Left lung (tissue), 10 donors: Measurements from ENCODE around the gene ACAP2. TPM values are rescaled to one million over a fixed set of nuclear protein-coding genes. Genes with fewer than 3 reads are reported as not detected.
"Not testable (repeated sequence)": the region's sequence is repeated elsewhere in the genome, so short reads cannot be mapped to it uniquely, and the experiment has no call there.

ENCODE experiments used
- ATAC-seq: fragments of 200-7000 bp; cut with Tn5 transposase; one replicate; pipeline ENCODE4 v1.9.1; 2020; ENCODE audit warnings: moderate library complexity
- DNase-seq, 4 donors: peaks; one replicate each; pipeline ENCODE4 v3.0.0-alpha.2; 2013 to 2020
- H3K27ac ChIP-seq, 2 donors: fragments of 200-600 bp; sonication (generic) in 1 of 2; one replicate each; pipeline versions ENCODE4 v1.5.0 to v1.8.0; 2020 to 2021
- H3K27me3 ChIP-seq, 2 donors: fragments of 200-600 bp; sonication (generic) in 1 of 2; one replicate each; pipeline versions ENCODE4 v1.5.0 to v1.8.0; 2020 to 2021
- H3K36me3 ChIP-seq, 2 donors: fragments of 200-600 bp; sonication (generic) in 1 of 2; one replicate each; pipeline versions ENCODE4 v1.5.0 to v1.8.0; 2020 to 2021
- H3K4me1 ChIP-seq, 2 donors: fragments of 200-600 bp; one replicate each; pipeline ENCODE4 v1.8.0; 2021
- H3K4me3 ChIP-seq, 2 donors: fragments of 200-600 bp; sonication (generic) in 1 of 2; one replicate each; pipeline versions ENCODE4 v1.5.0 to v1.8.0; 2020 to 2021; ENCODE audit warnings: mild to moderate bottlenecking in 1 of 2
- H3K9me3 ChIP-seq, 2 donors: fragments of 200-600 bp; sonication (generic) in 1 of 2; one replicate each; pipeline versions ENCODE4 v1.5.0 to v1.8.0; 2020 to 2021
- intact Hi-C, 2 donors: fragments of 100-400 bp; cut with DNase I; formaldehyde crosslinking; loops; one replicate each; pipeline versions ENCODE4 v1.11.2 to v1.14.2; 2022
- polyA plus RNA-seq, 6 donors: library from polyadenylated mRNA; unstranded; fragments of 120-200 nt; gene quantifications; one replicate each; pipeline ENCODE4 v1.2.1, GENCODE V29; 2013; ENCODE audit not compliant: insufficient read length in 6 of 6
- total RNA-seq, 2 donors: library from RNA; stranded (reverse); fragmentation: NEBNext Ultra II Directional; extraction: Animal tissue kit (Norgen Biotek cat#: 25700); gene quantifications; one replicate each; pipeline ENCODE4 v1.2.1, GENCODE V29; 2021
- TF ChIP-seq, protein P1 (sequence below), 2 donors: fragments of 200-600 bp; sonication (generic) in 1 of 2; IDR thresholded peaks; one replicate each; pipeline versions ENCODE4 v1.5.0 to v1.8.0; 2021; ENCODE audit warnings: antibody characterized with exemption in 2 of 2
- donor health status: DM: no; HTN: yes; CAD: no.
- donor health status: DM: no; HTN: no; CAD: no.

The ACAP2 gene
- total and polyA plus RNA-seq, 8 donors = 44.7 to 78.7 (median 51.2) TPM

DNA sequence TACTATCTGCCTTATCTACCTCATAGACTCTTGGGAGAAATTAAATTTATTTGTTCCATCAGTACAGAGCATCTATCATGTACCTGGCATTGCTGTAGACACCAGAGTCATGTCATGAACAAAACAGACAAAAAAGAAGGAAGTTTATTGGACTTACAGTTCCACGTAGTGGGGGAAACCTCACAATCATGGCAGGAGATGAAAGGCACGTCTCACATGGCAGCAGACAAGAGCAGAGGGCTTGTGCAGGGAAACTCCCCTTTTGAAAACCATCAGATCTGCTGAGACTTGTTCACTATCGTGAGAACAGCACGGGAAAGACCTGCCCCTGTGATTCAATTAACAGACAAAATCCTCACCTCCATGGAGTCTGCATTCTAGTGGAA, 25.6 kb upstream of the ACAP2 start:
- Histone ChIP-seq H3K36me3 (no peaks in the 10 kb centered on the region), H3K4me3 (no peak overlapping the region), H3K9me3 (no peaks in the 10 kb centered on the region), H3K27me3 (no peaks in the 10 kb centered on the region), H3K4me1 (no peaks in the 10 kb centered on the region), H3K27ac (no peak overlapping the region)
- ATAC-seq = no peak
- no peak for DNase-seq
- intact Hi-C loops = no loop called here
- TF ChIP-seq, protein P1, sequence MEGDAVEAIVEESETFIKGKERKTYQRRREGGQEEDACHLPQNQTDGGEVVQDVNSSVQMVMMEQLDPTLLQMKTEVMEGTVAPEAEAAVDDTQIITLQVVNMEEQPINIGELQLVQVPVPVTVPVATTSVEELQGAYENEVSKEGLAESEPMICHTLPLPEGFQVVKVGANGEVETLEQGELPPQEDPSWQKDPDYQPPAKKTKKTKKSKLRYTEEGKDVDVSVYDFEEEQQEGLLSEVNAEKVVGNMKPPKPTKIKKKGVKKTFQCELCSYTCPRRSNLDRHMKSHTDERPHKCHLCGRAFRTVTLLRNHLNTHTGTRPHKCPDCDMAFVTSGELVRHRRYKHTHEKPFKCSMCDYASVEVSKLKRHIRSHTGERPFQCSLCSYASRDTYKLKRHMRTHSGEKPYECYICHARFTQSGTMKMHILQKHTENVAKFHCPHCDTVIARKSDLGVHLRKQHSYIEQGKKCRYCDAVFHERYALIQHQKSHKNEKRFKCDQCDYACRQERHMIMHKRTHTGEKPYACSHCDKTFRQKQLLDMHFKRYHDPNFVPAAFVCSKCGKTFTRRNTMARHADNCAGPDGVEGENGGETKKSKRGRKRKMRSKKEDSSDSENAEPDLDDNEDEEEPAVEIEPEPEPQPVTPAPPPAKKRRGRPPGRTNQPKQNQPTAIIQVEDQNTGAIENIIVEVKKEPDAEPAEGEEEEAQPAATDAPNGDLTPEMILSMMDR (IDR thresholded peaks at IDR 0.05) = no peak

DNA sequence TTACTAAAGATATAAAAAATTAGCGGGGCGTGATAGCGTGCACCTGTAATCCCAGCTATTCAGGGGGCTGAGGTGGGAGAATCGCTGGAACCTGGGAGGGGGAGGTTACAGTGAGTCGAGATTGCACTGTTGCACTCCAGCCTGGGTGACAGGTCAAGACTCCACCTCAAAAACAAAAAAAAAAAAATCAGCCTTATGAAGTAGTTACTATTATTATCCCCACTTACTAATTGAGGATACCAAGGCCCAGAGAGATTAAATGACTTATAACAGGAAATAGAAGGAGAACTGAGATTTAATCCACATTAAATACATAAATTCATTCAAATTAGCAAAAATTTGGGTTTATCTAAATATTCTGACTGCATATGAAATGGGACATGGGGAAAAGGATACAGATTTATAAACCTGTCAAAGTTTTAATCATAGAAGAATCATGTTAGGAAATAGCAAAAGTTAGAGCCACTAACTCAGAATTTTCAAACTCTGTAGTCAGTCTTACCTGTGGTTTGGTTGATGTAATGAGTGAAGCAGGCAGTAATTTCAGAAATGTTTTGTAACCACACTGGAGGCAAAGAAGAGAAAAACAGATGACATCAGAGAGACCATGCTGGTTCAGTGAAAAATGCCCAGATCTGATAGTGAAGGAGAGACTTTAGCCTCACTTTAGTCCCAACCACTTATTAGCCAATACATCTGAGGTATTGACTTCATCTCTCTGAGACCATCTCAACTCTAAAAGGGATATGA, 25.0 kb upstream of the ACAP2 start:
- TF ChIP-seq, protein P1 (IDR thresholded peaks at IDR 0.05) = no peak
- no peak overlapping the region for H3K27ac ChIP-seq
- no peaks in the 10 kb centered on the region for H3K36me3 ChIP-seq
- DNase-seq (no peak), ATAC-seq (no peak)
- no peaks in the 10 kb centered on the region for H3K27me3 ChIP-seq
- H3K4me3 ChIP-seq = no peak overlapping the region
- no peaks in the 10 kb centered on the region for H3K4me1 ChIP-seq
- intact Hi-C loops = no loop called here
- no peaks in the 10 kb centered on the region for H3K9me3 ChIP-seq

DNA sequence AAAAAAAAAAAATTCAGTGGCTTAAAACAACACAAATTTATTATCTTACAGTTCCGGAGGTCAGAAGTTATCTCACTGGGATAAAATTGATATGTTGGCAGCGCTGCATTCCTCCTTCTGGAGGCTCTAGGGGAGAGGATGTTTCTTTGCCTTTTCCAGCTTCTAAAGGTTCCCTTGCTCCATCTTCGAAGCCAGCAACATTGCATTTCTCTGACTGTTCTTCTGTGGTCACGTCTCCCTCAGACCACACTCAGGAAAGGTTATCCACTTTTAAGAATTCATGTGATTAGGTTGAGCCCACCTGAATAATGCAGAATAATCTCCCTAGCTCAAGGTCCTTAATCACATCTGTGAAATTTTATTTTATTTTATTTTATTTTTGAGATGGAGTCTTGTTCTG, 23.4 kb upstream of the ACAP2 start:
- Histone ChIP-seq H3K36me3 (no peaks in the 10 kb centered on the region), H3K4me1 (no peaks in the 10 kb centered on the region), H3K27ac (no peak overlapping the region), H3K9me3 (no peaks in the 10 kb centered on the region), H3K4me3 (no peak overlapping the region), H3K27me3 (no peaks in the 10 kb centered on the region)
- DNase-seq = no peak
- intact Hi-C loops = no loop called here
- ATAC-seq = no peak
- TF ChIP-seq, protein P1 (IDR thresholded peaks at IDR 0.05) = no peak

DNA sequence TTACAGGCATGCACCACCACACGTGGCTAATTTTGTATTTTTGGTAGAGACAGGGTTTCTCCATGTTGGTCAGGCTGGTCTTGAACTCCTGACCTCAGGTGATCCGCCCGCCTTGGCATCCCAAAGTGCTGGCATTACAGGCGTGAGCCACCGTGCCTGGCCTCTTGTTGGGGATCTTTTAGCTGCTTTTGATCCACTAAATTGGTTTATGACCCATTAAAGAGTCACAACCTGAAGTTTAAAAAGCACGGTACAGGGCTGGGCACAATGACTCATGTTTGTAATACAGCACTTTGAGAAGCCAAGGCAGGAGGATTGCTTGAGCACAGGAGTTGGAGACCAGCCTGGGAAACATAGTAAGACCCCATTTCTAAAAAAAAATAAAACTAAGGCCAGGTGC, 20.1 kb upstream of the ACAP2 start:
- intact Hi-C loops, H3K27ac ChIP-seq, H3K36me3 ChIP-seq, ATAC-seq, H3K27me3 ChIP-seq, DNase-seq, H3K4me3 ChIP-seq, H3K9me3 ChIP-seq: not testable (repeated sequence)
- H3K4me1 ChIP-seq = peaks cover 4 to 14% of the 10 kb centered on the region in 2 donors

DNA sequence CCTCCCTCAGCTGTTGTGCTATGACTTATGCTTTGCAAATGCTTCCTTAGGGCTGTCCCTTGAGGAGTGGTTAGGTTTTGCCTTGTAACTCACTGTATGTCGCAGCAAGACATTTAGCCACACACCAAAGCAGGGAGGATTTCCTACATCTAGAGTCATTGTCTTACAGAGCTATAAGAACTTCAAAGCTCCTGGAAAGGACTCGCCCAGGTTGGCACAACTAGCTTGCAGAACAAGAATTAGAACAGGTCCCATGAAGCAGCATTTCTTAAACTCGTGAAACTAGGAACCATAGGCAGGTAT, 19.4 kb upstream of the ACAP2 start:
- ATAC-seq (no peak), DNase-seq (no peak)
- intact Hi-C loops = no loop called here
- H3K4me1 ChIP-seq = peaks cover 4 to 16% of the 10 kb centered on the region in 2 donors
- H3K27ac ChIP-seq = no peak overlapping the region
- H3K9me3 ChIP-seq = no peaks in the 10 kb centered on the region
- H3K36me3 ChIP-seq = no peaks in the 10 kb centered on the region
- no peaks in the 10 kb centered on the region for H3K27me3 ChIP-seq
- TF ChIP-seq, protein P1 (IDR thresholded peaks at IDR 0.05) = no peak
- H3K4me3 ChIP-seq = no peak overlapping the region
